PC-9 (cell line): Measurements from ENCODE around the gene DIAPH3.

Experiments used
- EZH2 ChIP-seq: fragments of 200-600 bp; sonication (generic); IDR thresholded peaks from 2 replicates; pipeline ENCODE4 v1.8.0; 2017; ENCODE audit warnings: antibody characterized with exemption, low read depth
- TF ChIP-seq, protein P1 (sequence below): fragments of 200-600 bp; sonication (generic); conservative IDR thresholded peaks from 2 replicates; pipeline ENCODE4 v1.6.1; 2017; ENCODE audit warnings: mixed run types, antibody characterized with exemption, mild to moderate bottlenecking, moderate library complexity

- TF ChIP-seq, protein P1, sequence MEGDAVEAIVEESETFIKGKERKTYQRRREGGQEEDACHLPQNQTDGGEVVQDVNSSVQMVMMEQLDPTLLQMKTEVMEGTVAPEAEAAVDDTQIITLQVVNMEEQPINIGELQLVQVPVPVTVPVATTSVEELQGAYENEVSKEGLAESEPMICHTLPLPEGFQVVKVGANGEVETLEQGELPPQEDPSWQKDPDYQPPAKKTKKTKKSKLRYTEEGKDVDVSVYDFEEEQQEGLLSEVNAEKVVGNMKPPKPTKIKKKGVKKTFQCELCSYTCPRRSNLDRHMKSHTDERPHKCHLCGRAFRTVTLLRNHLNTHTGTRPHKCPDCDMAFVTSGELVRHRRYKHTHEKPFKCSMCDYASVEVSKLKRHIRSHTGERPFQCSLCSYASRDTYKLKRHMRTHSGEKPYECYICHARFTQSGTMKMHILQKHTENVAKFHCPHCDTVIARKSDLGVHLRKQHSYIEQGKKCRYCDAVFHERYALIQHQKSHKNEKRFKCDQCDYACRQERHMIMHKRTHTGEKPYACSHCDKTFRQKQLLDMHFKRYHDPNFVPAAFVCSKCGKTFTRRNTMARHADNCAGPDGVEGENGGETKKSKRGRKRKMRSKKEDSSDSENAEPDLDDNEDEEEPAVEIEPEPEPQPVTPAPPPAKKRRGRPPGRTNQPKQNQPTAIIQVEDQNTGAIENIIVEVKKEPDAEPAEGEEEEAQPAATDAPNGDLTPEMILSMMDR: no peak
- no peak for TF ChIP-seq EZH2
Observed at GRCh38 chr13:60012488-60012887, 151.2 kb downstream of the DIAPH3 start.
